ENCODE data around the gene UBE2F. TPM values are rescaled to one million over a fixed set of nuclear protein-coding genes. Genes with fewer than 3 reads are reported as not detected.

The UBE2F gene
- total RNA-seq, 4 donors from 2014 or later, result 38.8 to 61.5 (median 45.1) TPM

- TF ChIP-seq, protein P1, sequence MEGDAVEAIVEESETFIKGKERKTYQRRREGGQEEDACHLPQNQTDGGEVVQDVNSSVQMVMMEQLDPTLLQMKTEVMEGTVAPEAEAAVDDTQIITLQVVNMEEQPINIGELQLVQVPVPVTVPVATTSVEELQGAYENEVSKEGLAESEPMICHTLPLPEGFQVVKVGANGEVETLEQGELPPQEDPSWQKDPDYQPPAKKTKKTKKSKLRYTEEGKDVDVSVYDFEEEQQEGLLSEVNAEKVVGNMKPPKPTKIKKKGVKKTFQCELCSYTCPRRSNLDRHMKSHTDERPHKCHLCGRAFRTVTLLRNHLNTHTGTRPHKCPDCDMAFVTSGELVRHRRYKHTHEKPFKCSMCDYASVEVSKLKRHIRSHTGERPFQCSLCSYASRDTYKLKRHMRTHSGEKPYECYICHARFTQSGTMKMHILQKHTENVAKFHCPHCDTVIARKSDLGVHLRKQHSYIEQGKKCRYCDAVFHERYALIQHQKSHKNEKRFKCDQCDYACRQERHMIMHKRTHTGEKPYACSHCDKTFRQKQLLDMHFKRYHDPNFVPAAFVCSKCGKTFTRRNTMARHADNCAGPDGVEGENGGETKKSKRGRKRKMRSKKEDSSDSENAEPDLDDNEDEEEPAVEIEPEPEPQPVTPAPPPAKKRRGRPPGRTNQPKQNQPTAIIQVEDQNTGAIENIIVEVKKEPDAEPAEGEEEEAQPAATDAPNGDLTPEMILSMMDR (IDR thresholded peaks at IDR 0.05; ENCODE audit: low read depth), result no peak
Measured at GRCh38 chr2:237972211-237972610, 5.4 kb downstream of the UBE2F start.

DNA sequence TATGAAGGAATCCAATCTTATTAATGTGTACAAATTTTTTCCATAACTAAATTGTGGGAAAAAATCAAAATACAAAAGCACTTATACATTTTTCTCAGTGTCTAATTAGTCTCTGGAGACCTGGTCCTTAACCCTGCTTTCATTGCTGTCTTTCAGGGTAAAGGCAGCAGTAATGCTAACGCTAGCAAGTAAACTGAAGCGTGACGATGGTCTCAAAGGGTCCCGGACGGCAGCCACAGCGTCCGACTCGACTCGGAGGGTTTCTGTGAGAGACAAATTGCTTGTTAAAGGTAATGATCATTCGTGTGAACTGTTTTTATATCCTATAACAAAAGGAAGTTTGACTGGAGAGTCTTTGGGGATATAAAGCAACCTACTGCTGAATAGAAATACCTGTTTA lies 6.1 kb downstream of the UBE2F start:
- TF ChIP-seq, protein P1 (IDR thresholded peaks at IDR 0.05; ENCODE audit: low read depth), result no peak

DNA sequence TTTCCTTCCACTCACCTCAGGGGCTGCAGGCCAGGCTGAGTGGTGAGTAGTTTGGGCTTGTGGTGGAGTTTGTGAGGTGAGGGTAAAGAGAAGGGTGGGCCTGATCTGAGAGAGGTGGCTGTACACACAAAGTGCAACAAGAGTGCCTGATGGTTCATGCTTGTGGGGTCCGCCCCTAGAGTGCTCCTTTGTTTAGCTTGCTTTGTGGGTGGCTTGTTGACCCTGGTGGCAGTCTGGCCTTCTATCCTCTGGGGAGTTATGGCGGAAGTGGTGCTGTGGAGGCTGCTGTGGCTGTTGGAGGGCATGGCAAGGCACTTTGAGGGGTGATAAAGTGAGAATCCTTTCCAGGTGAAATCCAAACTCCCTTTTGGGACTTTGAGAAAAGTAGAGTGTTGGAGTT lies 10.6 kb downstream of the UBE2F start:
- TF ChIP-seq, protein P1 (IDR thresholded peaks at IDR 0.05; ENCODE audit: low read depth), result no peak

- TF ChIP-seq, protein P1 (IDR thresholded peaks at IDR 0.05; ENCODE audit: low read depth), result no peak
Measured at GRCh38 chr2:237978058-237978712, 11.4 kb downstream of the UBE2F start.

DNA sequence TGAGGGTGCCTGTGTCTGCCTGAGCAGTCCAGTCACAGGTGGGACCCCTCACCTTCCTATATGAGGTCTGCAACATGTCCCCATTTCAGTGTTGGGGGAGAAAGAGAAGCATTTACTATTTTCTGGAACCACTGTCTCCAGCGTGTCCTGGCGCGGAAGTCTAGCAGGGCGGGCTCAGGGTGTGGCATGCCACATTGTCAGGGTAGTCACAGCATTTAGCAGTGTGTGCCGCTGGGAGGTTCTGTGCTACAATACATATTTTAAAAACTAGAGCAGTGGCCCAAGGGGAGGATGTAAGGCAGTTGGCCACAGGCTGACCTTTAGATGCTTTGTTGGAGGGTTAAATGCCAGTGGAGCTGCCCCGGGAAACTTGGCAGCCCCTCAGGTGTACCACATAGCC lies 12.5 kb downstream of the UBE2F start:
- TF ChIP-seq, protein P1 (IDR thresholded peaks at IDR 0.05; ENCODE audit: low read depth), result no peak

DNA sequence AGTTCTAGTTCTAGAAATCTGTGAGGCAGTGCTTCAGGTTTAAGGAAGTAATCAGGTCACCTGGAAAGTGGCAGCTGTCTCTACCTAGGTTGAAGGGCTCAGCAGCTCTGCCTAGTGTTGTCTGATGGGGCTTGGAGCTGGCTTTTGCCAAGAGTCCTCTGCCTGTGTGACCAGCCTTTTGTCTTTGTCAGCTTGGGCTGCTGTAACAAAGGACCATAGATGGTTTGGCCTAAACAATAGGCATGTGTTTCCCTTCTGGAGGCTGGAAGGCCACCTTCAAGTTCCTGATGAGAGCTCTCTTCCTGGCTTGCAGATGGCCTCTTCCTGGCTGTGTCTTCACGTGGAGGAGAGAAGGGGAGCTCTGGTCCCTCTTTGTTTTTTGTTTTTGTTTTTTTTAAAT lies 13.3 kb downstream of the UBE2F start:
- TF ChIP-seq, protein P1 (IDR thresholded peaks at IDR 0.05; ENCODE audit: low read depth), result no peak

DNA sequence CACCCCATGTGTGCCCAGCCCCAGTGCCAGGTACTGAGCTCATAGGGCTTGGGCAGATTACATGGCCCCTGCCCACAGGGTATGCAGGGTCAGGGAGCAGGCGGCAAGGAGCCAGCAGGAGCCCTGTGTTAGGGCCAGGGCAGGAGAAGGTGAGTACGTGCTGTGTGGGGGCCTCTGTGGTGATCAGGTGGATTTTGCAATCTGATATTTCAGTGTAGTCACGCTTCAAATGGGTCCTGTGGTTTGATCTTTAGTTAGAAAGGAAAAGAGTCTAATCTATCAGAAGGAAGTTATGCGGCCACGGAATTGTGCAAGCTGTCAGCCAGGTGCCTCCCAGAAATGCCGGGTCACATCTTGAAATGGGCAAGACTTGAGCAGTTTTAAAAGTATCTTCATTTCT lies 13.9 kb downstream of the UBE2F start:
- TF ChIP-seq, protein P1 (IDR thresholded peaks at IDR 0.05; ENCODE audit: low read depth), result no peak

All from subcutaneous adipose tissue (tissue), 4 donors.